NT2/D1 (cell line): Measurements from ENCODE around the gene PGPEP1.

Experiments used
- YY1 ChIP-seq: IDR thresholded peaks from 2 replicates; pipeline ENCODE4 v1.6.1; 2011; ENCODE audit not compliant: insufficient read length, insufficient read depth
- ZNF274 ChIP-seq: IDR thresholded peaks from 2 replicates; pipeline ENCODE4 v1.6.1; 2011; ENCODE audit warnings: mild to moderate bottlenecking, low read depth, low read length

DNA sequence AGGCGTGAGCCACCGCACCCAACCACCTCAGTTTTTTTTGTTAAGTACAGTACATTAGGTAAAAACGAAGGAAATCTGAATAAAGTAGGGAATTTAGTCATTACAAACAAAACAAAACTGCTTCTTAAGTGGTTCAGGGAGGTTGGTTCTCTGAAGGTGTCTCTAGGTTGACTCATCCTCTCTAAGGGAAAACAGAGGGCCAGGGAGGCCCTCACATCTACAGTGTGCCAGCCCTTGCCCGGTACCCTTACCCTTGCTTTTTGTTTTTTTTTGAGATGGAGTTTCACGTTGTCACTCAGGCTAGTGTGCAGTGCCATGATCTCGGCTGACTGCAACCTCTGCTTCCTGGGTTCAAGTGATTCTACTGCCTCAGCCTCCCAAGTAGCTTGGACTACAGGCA is 41.8 kb upstream of the PGPEP1 start:
- TF ChIP-seq YY1 (no peak), ZNF274 (no peak)
